ENCODE results near the gene CSNK1D.

Gene CSNK1D

DNA sequence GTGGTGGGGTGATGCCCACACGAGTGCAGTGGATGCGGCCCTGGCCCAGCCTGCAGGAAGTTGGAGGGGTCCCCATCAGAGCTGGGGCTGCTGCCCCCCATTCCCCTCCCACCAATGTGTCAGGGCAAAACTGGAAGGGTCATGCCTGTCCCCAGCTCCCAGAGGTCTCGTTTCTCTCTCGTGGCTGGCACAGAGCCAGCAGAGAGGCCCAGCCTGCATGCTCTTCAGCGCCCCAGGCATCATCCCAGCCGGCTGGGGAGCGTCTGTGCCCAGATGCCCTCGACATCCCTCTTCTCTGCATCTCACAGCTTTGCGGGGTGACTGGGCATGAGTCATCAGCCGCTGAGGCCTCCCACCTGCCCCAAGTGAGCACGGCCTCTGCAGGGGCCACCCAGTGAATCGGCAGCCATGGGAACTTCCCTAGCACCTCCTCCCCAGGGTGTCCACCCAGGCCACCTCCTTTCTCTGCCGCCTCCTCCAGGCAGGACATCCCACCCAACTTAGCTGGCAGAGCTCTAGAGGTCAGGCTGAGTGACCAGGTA lies 9.8 kb upstream of the CSNK1D start:
- Histone ChIP-seq H3K27me3 (ENCODE audit: insufficient read depth, low read length, poor library complexity, severe bottlenecking) (no peaks in the 10 kb centered on the region), H3K36me3 (ENCODE audit: insufficient read depth, low read length) (no peaks in the 10 kb centered on the region), H3K4me3 (ENCODE audit: low read length, poor library complexity, severe bottlenecking) (no peak overlapping the region), H3K4me2 (ENCODE audit: low read depth, low read length, poor library complexity, severe bottlenecking) (no peak overlapping the region), H3K4me1 (ENCODE audit: insufficient read depth, low read length, poor library complexity, severe bottlenecking) (peaks cover 20% of the 10 kb centered on the region), H3F3A (ENCODE audit: low read depth) (no peaks in the 10 kb centered on the region), H2AFZ (ENCODE audit: low read length) (no peak overlapping the region), H4K20me1 (ENCODE audit: insufficient read depth, low read length, poor library complexity, severe bottlenecking) (no peaks in the 10 kb centered on the region), H3K9me3 (ENCODE audit: insufficient read depth, low read depth, low read length) (no peaks in the 10 kb centered on the region), H3K9me2 (replicated peaks; ENCODE audit: low read depth, low read length) (no peaks in the 10 kb centered on the region), H3K9ac (ENCODE audit: low read depth, low read length, poor library complexity, severe bottlenecking) (no peak overlapping the region), H3K79me2 (ENCODE audit: insufficient read depth, low read length) (no peaks in the 10 kb centered on the region)
- TF ChIP-seq EZH2phosphoT487 (IDR thresholded peaks at IDR 0.05; ENCODE audit: borderline replicate concordance): no peak
- TF ChIP-seq, protein P1, sequence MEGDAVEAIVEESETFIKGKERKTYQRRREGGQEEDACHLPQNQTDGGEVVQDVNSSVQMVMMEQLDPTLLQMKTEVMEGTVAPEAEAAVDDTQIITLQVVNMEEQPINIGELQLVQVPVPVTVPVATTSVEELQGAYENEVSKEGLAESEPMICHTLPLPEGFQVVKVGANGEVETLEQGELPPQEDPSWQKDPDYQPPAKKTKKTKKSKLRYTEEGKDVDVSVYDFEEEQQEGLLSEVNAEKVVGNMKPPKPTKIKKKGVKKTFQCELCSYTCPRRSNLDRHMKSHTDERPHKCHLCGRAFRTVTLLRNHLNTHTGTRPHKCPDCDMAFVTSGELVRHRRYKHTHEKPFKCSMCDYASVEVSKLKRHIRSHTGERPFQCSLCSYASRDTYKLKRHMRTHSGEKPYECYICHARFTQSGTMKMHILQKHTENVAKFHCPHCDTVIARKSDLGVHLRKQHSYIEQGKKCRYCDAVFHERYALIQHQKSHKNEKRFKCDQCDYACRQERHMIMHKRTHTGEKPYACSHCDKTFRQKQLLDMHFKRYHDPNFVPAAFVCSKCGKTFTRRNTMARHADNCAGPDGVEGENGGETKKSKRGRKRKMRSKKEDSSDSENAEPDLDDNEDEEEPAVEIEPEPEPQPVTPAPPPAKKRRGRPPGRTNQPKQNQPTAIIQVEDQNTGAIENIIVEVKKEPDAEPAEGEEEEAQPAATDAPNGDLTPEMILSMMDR (conservative IDR thresholded peaks at IDR 0.05; ENCODE audit: low read length): no peak

DNA sequence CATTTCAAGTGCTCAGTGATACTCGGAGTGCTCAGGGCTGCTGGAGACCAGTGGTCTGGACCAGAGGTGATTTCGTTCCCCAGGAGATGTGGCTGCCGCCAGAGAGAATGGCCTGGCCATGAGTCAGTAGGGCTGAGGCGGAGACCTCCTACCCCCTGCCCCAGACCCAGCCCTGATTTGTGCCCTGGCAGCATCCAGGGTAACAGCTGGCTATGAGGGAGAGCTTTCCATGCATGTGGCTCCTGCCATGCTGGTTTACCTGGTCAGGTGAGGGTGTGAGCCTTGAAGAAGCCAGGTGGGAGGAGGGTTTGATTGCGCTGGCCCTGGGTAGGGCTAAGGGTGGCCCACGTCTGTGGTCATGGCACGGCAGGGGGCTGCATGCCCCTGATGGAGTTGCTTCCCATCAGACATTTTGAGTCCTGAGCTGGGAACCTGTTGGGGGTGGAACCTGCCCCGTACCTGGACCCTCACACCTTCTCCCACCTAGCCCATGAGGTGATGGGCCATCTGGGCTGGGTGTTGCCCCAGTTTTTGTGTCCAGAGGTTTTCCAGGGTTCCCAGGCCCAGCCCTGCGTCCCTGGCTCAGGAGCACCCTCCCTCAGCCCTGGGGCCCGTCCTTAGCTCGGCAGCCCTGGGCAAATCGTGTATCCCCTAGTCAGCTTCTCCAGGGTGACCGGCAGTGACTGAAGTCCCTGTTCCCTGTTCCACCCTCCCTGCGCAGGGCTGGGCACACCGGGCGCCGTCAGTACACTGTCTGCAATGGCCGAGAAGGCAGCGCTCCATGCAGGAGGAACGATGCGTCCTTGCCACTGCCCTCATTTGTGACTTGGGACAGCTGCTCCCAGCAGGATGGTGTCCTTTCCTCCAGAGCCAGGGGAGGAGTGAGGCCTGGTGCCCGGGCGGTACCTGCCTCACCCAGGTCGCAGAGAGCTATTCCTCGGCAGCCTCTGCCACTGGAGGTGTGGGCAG lies 9.0 kb upstream of the CSNK1D start:
- Histone ChIP-seq H3K9ac (ENCODE audit: low read depth, low read length, poor library complexity, severe bottlenecking) (no peak overlapping the region), H3K4me1 (ENCODE audit: insufficient read depth, low read length, poor library complexity, severe bottlenecking) (peaks cover 13% of the 10 kb centered on the region), H2AFZ (ENCODE audit: low read length) (no peak overlapping the region), H3K27me3 (ENCODE audit: insufficient read depth, low read length, poor library complexity, severe bottlenecking) (no peaks in the 10 kb centered on the region), H3K79me2 (ENCODE audit: insufficient read depth, low read length) (no peaks in the 10 kb centered on the region), H3K9me3 (ENCODE audit: insufficient read depth, low read depth, low read length) (no peaks in the 10 kb centered on the region), H3K4me2 (ENCODE audit: low read depth, low read length, poor library complexity, severe bottlenecking) (no peak overlapping the region), H3K9me2 (replicated peaks; ENCODE audit: low read depth, low read length) (no peaks in the 10 kb centered on the region), H4K20me1 (ENCODE audit: insufficient read depth, low read length, poor library complexity, severe bottlenecking) (no peaks in the 10 kb centered on the region), H3K4me3 (ENCODE audit: low read length, poor library complexity, severe bottlenecking) (no peak overlapping the region), H3F3A (ENCODE audit: low read depth) (no peaks in the 10 kb centered on the region), H3K36me3 (ENCODE audit: insufficient read depth, low read length) (no peaks in the 10 kb centered on the region)
- TF ChIP-seq, protein P1 (conservative IDR thresholded peaks at IDR 0.05; ENCODE audit: low read length): no peak
- no peak for TF ChIP-seq EZH2phosphoT487 (IDR thresholded peaks at IDR 0.05; ENCODE audit: borderline replicate concordance)

DNA sequence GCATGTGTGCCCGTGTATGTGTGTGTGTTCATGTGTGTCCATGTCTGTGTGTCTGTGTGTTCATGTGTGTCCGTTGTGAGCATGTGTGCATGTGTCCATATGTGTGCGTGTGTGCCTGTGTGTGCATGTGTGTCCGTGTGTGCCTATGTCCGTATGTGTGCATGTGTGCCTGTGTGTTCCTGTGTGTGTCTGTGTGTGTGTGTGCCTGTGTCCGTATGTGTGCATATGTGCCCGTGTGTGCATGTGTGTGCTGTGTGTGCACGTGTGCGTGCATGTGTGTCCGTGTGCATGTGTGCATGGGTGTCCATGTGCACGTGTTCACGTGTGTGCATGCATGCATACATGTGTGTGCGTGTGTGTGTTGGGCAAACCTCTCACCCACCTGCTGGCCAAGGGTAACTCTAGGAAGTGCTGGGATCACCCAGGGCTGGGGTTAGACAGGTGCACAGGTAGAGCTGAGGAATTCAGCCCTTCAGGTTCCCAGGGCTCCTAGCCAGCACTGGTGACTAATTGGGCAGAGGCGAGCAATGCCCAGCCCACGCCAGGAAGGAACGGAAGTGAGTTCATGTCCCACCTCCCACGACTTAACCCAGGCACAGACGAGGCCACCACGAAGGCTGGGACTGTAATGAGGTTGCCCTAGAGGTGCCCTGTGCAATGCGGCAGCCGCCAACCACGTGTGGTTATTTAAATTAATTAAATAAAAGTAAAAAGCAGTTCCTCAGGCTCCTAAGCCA lies 8.2 kb upstream of the CSNK1D start:
- H3K4me1 ChIP-seq (ENCODE audit: insufficient read depth, low read length, poor library complexity, severe bottlenecking): peaks cover 7% of the 10 kb centered on the region
- no peaks in the 10 kb centered on the region for H3K36me3 ChIP-seq (ENCODE audit: insufficient read depth, low read length)
- no peaks in the 10 kb centered on the region for H3F3A ChIP-seq (ENCODE audit: low read depth)
- no peaks in the 10 kb centered on the region for H3K27me3 ChIP-seq (ENCODE audit: insufficient read depth, low read length, poor library complexity, severe bottlenecking)
- TF ChIP-seq EZH2phosphoT487 (IDR thresholded peaks at IDR 0.05; ENCODE audit: borderline replicate concordance): no peak
- TF ChIP-seq, protein P1 (conservative IDR thresholded peaks at IDR 0.05; ENCODE audit: low read length): no peak
- no peaks in the 10 kb centered on the region for H3K79me2 ChIP-seq (ENCODE audit: insufficient read depth, low read length)
- no peak overlapping the region for H3K9ac ChIP-seq (ENCODE audit: low read depth, low read length, poor library complexity, severe bottlenecking)
- no peaks in the 10 kb centered on the region for H4K20me1 ChIP-seq (ENCODE audit: insufficient read depth, low read length, poor library complexity, severe bottlenecking)
- no peak overlapping the region for H2AFZ ChIP-seq (ENCODE audit: low read length)
- no peaks in the 10 kb centered on the region for H3K9me2 ChIP-seq (replicated peaks; ENCODE audit: low read depth, low read length)
- no peak overlapping the region for H3K4me2 ChIP-seq (ENCODE audit: low read depth, low read length, poor library complexity, severe bottlenecking)
- H3K9me3 ChIP-seq (ENCODE audit: insufficient read depth, low read depth, low read length): no peaks in the 10 kb centered on the region
- no peak overlapping the region for H3K4me3 ChIP-seq (ENCODE audit: low read length, poor library complexity, severe bottlenecking)
